Measurements from ENCODE around the gene RANBP3.

Gene RANBP3

GRCh38 chr19:5985098-5985783, 7.3 kb upstream of the RANBP3 start:
- no peak for DNase-seq

DNA sequence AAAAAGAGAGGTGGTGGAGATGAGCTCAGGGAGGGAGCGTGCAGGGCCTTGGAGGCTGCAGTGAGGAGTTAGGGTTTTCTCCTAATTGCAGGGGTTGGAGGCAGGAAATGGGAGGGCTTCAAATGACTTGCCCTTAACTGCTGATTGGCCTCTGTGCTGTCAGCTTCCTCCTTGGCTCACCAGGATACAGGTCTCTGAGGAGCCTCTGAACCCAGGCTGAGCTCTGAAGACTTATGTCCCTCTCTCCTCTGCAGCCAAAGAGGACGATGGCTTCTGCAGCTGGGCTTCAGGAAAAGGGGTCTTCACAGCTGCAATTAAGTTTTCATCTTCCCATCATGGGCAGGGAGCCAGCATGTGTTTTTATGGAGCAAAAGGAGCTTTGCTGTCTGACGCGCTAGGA, 6.7 kb upstream of the RANBP3 start:
- no peak for DNase-seq

DNA sequence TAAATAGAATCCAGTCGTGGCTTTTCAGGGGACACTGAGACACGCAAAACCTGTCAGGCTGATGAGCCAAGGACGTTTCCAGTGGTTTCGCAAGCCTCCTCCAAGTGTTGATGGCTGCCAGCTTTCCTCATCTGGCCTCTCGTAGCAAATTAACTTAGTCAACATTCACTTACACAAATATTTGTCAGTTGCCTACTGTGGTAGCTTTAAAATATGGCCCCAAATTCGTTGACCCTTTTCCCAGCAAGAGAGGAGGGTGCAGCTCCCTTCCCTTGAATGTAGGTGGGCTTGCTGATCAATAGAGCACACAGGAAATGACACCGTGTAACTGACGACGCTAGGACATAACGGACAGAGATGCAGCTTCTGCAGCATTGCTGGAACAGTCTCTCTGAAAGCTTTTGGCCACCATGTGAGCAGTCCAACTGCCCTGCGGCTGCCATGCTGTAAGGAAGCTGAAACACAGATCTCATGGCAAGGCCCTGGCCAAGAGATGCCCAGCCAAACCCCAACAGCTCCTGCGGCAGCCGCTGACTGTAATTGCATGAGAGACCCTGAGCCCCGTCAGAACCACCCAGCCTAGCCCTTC, 5.5 kb upstream of the RANBP3 start:
- DNase-seq = no peak

DNA sequence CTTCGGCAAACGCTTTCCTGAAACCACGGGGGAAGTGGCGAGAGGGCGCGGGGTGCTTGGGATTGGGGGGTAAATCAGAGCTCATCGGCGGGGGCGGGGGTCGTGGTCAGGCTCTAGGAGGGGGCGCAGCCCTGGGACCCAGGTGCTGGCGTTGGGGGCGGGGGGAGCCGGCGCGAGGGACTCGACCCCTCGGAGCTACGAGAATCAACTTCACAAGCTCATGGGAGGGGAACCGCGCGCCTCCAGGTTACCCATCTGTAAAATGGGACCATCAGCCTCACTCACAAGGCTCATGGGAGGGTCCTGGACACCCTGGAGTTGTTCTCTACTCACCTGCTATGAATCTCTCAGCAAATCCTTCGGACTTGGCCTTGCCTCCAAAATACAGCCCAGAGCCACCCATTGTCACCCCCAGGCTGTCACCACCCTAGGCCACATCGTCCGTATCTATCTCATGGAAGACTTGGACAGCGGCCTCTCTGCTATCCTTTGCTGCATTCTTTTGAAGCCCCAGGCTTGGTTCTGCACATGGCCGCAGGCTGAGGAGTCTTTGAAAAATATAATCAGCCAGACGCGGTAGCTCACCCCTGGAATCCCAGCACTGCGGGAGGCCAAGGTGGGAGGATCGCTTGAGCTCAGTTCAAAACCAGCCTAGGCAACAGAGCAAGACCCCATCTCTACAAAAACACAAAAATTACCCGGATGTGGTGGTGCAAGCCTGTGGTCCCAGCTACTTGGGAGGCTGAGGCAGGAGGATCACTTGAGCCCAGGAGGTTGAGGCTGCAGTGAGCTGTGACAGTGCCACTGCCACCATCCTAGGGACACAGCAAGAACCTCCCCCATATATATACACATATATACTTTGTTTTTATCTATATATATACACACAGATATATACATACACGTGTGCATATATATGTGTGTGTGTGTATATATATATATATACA, 939 bp upstream of the RANBP3 start:
- no peak for DNase-seq

GRCh38 chr19:5977222-5977784, 637 bp downstream of the RANBP3 start:
- no peak for DNase-seq

GRCh38 chr19:5976768-5977167, 1.2 kb downstream of the RANBP3 start:
- no peak for DNase-seq

DNA sequence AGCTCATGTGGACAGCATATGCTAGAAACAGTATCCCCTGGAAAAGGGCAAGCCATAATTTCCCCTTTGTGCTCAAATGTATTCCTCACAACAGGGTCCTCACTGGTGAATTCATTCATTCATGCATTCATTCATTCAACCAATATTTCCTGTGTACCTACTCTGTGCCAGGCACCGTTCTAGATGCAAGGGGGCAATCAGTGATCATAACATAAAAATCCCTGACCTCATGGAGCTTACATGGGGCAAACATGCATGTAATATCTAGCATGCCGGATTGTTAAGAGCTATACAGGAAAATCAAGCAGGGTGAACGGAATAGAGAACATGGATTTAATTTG, 2.6 kb downstream of the RANBP3 start:
- DNase-seq = no peak

DNA sequence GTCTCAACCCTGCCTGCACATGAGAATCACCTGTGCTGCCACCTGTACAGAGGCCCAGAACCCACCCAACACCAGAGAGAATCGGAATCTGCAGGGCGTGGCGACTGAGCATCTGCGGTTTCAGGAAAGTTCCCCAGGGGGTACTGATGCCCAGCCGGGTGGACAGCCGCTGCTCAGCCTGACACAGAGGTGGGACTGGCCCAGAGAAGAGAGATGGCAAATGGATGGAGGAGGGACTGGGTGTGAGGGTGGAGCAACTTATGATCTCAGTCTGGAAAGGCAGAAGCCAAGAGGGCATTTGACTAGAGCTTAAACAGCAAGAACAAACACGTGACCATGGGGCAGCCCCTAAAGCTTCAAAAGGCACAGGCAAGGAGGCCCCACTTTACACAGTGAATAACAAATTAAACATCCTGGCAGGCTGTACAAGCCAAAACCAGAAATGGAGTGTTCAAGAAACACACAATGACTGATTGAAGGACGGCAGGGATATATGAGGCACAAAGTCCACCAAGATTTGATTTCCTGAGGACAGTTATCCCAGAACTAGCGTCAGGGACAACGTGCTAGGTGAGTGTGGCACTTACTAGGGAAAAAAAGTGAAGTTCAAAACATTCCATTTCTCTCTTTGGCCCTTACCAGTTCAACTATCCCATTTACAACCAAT, 3.1 kb downstream of the RANBP3 start:
- DNase-seq = peak; percentile 28 to 32

DNA sequence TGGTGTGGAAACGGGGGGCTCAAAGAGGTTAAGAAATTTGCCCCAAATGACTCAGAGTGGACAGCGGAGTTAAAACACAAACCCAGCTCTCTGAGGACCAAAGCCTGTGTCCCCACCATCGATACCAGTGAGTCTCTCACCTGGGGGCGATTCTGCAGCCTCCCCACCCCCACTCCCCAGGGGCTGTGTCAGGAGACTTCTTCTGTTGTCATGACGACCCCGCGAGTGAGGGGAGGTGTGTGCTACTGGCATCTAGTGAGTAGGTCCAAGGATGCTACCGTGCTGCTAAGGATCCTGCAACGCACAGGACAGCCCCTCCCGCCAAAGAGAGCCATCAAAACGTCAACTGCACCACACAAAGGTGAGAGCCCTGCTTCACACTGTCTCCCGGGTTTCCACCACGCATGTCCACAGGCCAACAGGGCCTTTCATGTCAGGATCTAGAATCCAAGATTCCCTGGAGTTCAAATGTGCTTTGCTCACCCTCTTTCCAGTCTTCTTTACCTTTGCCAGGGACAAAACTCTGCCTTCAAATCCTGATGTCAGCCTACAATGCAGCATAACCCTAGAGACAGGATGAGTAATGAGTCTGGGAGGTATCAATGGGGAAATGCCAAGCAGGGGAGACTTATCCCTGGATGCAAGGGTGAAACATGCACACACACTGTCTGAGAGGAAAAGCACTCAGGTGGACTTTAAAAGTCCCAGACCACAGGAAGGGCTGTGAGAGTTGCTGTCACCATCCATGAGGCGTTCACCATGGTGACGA, 3.9 kb downstream of the RANBP3 start:
- no peak for DNase-seq

DNA sequence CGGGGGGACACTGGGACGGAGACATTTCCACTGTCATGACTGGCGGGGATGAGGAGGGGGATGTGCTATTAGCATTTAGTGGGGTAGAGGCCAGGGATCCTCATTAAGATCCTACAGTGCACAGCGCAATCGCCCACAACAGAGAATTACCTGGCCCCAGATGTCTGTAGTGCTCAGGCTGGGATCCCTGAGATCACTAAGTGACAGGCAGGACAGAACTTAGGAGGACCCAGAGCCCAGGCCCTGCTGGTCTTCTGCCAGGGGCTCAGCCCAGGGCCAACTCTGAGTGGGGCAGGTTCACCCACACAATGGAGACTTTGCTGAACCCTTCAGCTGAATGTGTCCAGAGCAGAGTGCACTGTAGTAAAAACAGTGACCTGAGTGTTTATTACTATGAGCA, 4.6 kb downstream of the RANBP3 start:
- DNase-seq = no peak

DNA sequence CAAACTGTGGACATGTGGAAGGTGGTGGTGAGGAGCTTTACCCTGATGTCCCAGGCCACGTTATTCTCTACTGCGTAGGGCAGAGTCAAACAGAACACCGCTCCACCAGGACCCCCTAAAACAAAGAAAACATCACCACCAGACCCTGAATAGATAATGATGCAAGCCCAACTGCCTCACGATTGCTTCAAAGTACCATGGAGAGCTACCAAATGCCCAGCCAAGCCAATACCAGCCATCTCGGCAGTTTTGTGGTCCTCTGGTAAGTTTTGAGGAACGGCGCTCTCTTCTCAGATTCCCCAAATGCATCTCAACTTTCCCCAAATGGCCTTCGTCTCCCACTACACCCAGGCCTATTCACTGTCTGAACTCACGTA, 5.6 kb downstream of the RANBP3 start:
- DNase-seq = no peak

DNA sequence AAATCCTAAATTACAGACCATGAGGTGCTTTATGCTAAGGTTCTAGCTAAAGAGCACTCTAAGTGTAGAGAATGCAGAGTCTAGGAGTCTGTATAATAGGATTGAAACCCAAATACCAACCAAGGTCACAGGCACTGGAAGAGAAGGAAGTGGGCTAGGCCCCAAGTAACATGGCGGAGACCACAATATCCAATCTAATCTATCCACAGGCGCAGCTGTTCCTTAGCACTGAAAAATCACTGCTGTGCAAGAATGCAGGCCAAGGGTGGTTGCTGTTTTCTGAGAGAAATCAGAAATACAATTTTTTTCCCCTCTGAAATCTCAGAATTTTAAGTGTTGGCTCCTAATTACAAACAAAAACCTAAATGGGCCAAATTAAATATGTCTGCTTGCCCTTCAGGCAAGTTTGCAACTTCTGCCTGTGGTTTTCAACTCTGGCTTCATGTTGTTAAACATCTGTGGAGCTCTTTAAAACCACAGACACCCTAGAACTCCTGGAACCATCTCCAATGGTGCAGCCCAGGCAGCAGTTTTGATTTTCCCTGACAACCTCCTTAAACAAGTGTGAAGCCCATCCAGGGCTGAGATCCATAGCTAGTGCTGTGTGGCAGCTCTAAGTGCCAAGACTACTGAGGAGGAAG, 6.1 kb downstream of the RANBP3 start:
- no peak for DNase-seq

GRCh38 chr19:5969476-5969875, 8.5 kb downstream of the RANBP3 start:
- DNase-seq = no peak

DNA sequence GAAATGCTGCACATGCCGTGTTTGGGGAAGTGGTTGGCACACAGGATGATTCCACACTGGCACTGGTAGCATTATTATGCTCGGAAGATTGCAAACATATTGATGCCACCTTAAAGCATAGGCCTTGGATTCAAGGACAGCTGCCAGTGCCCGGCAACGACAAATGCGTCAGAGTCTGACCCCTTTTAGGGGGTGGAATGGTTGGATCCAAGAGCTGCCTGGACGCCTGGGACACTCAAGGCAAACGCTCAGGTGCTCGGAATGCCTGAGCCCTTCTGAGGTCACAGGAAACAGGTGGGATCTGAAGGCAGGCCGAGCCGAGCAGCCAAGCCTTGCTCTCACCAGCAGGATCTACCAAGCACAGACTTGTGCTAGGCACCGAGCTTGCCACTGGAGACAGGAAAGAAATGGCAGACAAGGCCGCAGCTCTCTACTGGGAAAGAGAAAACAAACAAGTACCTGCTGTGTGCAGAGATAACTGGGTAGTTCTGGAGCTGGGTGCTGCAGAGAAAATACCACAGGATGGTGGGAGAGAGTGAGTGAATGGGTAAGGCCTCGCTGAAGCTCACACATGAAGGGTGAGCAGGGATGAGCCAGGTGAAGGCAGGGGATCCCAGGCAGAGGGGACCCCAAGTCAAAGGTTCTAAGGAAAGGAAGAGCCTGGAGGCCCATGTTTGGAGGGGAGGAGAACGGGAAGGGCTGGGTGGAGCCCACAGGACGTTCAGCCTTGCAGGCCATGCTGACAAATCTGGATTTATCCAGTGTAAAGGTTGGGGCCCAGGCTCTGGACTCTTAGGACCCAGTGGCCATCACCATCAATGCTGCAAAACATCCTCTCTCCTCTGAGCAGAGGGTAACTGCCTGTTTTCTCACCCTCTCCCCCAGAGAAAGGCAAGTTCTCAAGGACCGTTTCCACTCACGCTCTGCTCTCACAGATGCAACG, 9.2 kb downstream of the RANBP3 start:
- no peak for DNase-seq

DNA sequence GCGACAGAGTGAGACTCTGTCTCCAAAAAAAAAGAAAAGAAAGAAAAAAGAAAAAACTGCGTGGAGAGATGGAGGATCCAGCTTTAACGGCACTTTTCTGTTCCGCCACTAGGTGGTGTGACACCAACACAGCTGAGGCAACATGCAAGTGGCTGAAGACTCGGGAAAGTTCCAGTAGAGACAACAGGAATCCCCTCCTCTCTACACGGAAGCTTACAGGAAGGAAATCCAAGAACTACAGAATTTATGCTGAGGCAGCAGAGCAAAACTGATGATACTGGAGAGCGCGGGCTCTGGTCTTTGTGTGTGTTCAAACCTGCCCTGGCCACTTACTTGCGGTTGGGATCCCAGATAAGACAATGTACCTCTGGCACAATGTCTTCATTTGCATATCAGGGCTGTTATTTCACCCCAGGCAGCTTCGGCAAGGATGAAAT, 9.9 kb downstream of the RANBP3 start:
- peak; percentile 48 to 55 for DNase-seq

GRCh38 chr19:5967571-5967970, 10.4 kb downstream of the RANBP3 start:
- no peak for DNase-seq

DNA sequence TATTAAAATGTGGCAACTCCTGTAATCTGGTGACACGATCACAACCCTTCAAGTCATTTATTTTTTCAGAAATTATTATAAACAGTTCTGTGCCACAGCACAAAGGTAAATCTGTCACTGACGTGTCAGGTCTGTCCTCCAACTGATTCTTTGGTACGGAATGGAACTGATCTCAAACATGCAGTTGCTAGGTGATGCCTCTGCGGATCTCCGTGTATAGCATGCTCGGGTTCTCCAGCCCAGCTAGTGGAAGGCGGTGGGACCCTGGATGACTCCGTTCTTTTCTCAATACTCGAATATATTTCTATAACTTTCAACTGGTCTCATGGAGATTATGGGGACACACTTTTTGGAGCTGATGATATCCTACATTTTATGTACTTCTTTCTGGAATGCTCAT, 11.0 kb downstream of the RANBP3 start:
- DNase-seq = no peak

GRCh38 chr19:5966215-5966614, 11.7 kb downstream of the RANBP3 start:
- no peak for DNase-seq

DNA sequence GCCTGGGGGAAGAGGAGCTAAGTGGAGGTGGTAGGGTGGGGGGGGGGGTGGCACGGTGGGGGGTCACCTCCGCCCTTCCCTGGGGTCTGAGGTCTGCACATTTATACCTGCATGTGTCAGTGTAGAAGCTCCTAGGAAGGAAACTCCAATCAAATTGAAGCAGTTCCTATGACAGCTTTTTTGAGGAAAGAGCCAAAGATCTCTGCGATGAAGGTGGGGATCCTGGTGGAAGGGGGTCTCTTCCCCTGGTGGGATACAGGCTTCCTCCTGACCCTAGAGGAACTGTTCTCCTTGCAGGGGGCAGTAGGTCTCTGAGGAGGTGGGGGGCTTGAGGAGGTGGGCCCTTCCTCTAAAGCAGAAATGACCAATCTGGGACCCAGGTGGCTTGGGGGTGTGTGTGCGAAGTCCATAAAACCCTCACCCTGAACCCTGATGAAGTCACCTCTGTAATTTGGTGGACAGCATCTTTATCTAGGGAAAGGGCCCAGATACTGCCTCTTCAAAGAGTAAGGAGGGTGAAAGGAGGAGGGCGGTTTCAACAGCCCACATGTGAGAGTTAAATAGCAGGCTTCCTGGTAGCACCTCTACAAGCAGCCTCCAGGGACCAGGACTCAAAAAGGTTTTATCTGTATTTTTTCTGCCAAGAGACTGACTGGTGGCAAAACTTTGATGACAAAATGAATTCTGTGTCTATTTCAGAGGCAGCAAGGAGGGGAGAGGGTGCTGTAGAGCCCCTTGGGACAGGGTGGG, 12.9 kb downstream of the RANBP3 start:
- no peak for DNase-seq

DNA sequence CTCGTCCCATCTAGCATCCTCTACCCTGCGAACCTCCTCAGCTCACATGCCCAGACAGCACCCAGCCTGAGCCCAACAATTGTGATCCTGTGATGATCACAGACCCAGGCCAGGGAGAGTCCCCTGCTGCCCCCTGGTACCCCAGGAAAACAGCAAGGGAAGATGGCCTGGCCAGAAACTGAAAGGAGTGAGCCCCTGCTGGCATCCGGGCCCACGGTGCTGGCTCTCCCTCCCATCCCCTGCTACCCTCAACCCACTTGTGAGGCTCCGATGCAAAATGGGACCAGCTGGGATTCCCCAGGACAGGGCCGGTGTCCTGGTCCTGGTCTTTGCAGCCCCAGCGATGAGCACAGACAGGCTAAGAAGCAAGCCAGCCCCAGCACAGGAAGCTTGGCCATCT, 14.1 kb downstream of the RANBP3 start:
- no peak for DNase-seq

All from stimulated activated CD4-positive, alpha-beta T cell treated with anti-CD3 and anti-CD28 coated beads, Interleukin-4, amount 100 ng/mL, for 4 hours (primary cell).